Measurements from ENCODE around the gene TEKT2. TPM values are rescaled to one million over a fixed set of nuclear protein-coding genes. Genes with fewer than 3 reads are reported as not detected.
A peak's percentile ranks its signal among the peaks of the same experiment; 100 is the strongest.

The TEKT2 gene
- total RNA-seq, 4 donors from 2014 or later: not detected

DNA sequence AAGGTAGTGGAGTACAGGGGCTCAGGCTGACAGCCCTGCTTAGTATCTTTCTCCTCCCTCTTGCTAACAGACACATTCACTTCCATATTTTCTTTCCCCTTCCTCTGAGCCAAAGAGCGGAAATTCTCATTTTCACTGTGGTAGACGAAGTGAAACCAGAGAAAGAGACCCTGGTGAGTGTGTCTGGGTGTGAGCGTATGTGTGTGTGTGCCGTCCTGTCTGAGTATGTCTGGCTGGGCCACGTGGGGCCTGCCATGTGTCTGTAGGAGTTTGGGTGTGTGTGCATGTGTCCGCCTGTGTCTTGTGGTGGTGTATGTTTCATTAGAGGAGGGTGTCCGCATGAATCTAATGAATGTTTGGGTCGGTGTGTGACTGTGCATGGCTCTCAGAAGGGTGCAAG is 39.5 kb downstream of the TEKT2 start:
- Histone ChIP-seq H3K4me1 (peaks cover 0 to 5% (median 0%) of the 10 kb centered on the region in 4 donors), H3K27ac (peak overlapping the region in 1 of 4 donors; percentile 52)

GRCh38 chr1:36124404-36125128 is 40.7 kb downstream of the TEKT2 start:
- H3K4me3 ChIP-seq: peak overlapping the region in 3 of 4 donors; percentile 48 to 50 (median 49)
- peaks cover 0 to 5% (median 0%) of the 10 kb centered on the region in 4 donors for H3K4me1 ChIP-seq
- H3K9me3 ChIP-seq: no peaks in the 10 kb centered on the region
- no peaks in the 10 kb centered on the region for H3K36me3 ChIP-seq
- H3K27ac ChIP-seq: peak overlapping the region in 1 of 4 donors; percentile 49
- DNase-seq: no peak
- TF ChIP-seq, protein P1, sequence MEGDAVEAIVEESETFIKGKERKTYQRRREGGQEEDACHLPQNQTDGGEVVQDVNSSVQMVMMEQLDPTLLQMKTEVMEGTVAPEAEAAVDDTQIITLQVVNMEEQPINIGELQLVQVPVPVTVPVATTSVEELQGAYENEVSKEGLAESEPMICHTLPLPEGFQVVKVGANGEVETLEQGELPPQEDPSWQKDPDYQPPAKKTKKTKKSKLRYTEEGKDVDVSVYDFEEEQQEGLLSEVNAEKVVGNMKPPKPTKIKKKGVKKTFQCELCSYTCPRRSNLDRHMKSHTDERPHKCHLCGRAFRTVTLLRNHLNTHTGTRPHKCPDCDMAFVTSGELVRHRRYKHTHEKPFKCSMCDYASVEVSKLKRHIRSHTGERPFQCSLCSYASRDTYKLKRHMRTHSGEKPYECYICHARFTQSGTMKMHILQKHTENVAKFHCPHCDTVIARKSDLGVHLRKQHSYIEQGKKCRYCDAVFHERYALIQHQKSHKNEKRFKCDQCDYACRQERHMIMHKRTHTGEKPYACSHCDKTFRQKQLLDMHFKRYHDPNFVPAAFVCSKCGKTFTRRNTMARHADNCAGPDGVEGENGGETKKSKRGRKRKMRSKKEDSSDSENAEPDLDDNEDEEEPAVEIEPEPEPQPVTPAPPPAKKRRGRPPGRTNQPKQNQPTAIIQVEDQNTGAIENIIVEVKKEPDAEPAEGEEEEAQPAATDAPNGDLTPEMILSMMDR (IDR thresholded peaks at IDR 0.05): no peak
- TF ChIP-seq POLR2A (IDR thresholded peaks at IDR 0.05): no peak
- peaks cover 0 to 7% of the 10 kb centered on the region in 2 donors for H3K27me3 ChIP-seq

More for the DNA sequence above, 39.5 kb downstream of the TEKT2 start:
- H3K9me3 ChIP-seq: no peaks in the 10 kb centered on the region
- TF ChIP-seq POLR2A (IDR thresholded peaks at IDR 0.05): no peak
- TF ChIP-seq, protein P1 (IDR thresholded peaks at IDR 0.05): no peak
- peak in 2 of 3 donors; percentile 60 to 61 for DNase-seq
- peaks cover 0 to 7% of the 10 kb centered on the region in 2 donors for H3K27me3 ChIP-seq
- no peaks in the 10 kb centered on the region for H3K36me3 ChIP-seq
- no peak overlapping the region for H3K4me3 ChIP-seq

- Histone ChIP-seq H3K27ac (peak within 1 kb of the TSS in 1 of 4 donors; percentile 49), H3K27me3 (peaks cover 0 to 7% of the 10 kb centered on the region in 2 donors), H3K9me3 (no peaks in the 10 kb centered on the region), H3K4me1 (peaks cover 0 to 5% (median 0%) of the 10 kb centered on the region in 4 donors), H3K36me3 (no peaks in the 10 kb centered on the region), H3K4me3 (peak within 1 kb of the TSS; percentile 31 to 50 (median 48))
- DNase-seq: no peak
- TF ChIP-seq, protein P1 (IDR thresholded peaks at IDR 0.05): no peak
- TF ChIP-seq POLR2A (IDR thresholded peaks at IDR 0.05): no peak
These were observed 41.5 kb downstream of the TEKT2 start, which contains the start of gene COL8A2 for GRCh38 chr1:36125129-36125991. COL8A2 (minus strand) TSS chr1:36125222; CDS start chr1:36100242, 24,980 bp downstream.

DNA sequence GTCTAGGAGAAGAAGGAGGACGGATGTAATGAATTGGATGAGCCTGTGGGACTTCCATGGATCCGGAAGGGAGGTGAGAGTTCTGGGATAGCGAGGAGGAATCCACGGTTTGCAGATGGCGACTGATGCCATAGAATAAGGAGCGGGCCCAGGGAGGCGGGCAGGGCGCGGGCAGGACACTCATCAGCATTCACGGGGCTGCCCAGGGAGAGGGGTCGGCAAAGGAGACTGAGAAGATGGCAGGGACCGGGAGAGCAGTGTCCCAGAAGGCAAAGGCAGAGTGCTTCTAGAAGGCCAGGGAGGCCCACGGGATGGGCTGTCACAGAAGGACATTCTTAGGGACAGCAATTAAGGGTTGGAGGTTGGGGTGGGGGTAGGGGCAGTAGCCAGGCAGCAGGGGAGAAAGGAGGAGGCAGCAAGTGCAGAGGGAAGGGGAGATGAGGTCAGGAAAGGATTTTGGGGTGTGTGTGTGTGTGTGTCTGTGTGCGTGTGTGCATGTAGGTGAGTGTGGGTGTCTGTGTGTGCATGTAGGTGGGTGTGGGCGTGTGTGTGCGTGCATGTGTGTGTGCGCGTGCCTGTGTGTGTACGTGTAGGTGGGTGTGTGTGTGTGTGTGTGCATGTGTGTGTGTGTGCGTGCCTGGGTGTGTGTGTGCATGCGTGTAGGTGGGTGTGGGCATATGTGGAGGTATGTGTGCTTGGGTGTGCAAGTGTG is 42.3 kb downstream of the TEKT2 start:
- Histone ChIP-seq H3K27me3 (peaks cover 0 to 7% of the 10 kb centered on the region in 2 donors), H3K27ac (no peak overlapping the region), H3K4me1 (peaks cover 0 to 5% (median 0%) of the 10 kb centered on the region in 4 donors), H3K9me3 (no peaks in the 10 kb centered on the region), H3K36me3 (no peaks in the 10 kb centered on the region), H3K4me3 (no peak overlapping the region)
- TF ChIP-seq, protein P1 (IDR thresholded peaks at IDR 0.05): no peak
- no peak for TF ChIP-seq POLR2A (IDR thresholded peaks at IDR 0.05)
- no peak for DNase-seq

Measured in Peyer's patch (tissue), 4 donors.